Measurements from ENCODE around the gene MAN2C1.
"Not testable (repeated sequence)": the region's sequence is repeated elsewhere in the genome, so short reads cannot be mapped to it uniquely, and the experiment has no call there.

MAN2C1 gene

DNA sequence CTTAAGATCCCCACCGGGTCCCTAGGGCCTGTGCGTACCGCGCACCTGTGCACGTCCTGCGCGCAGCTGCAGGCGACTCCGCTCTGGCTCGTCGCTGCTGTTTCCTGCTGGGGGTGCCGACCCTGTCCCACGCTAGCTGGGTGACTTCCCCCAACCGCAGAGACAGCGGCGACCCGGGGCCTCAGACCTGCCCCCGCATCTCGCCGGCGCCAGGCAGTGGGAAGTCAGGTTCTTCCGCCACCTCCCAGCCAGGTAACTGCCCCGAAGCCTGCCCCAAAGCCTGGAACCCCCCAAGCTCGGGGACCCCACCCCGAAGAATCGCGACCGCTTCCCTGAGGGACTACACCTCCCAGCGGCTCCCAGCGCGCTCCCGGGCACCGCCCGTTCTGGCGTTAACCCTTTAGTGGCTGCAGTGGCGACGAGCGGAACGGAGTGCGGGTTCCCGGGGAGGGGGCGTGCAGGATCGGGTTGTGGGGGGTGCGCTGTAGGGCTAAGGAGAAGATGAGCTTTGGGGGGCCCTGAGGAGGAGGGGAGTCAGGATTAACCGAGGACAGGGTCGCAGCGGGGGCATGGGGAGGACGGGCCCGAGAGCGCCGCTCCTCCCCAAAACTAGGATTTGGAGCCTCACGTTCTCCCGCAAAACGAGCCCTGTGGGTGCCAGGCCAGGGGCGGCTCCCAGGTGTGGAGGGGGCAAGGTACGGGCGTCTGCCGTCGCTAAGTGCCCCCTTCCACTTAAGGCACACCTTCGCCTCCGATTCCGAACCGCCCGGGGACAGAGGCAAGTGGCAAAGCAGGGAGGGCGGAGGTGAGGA, 21.0 kb downstream of the MAN2C1 start:
- Histone ChIP-seq H3K4me3 (ENCODE audit: low read depth, low read length) (peak overlapping the region; percentile 81), H3K27me3 (ENCODE audit: control insufficient read depth, insufficient read depth, low read length) (no peaks in the 10 kb centered on the region), H3K9me3 (ENCODE audit: control insufficient read depth, low read length) (no peaks in the 10 kb centered on the region), H2AFZ (peak overlapping the region; percentile 91), H3K9ac (peak overlapping the region; percentile 28), H3K4me2 (ENCODE audit: low read length) (peak overlapping the region; percentile 99), H3K36me3 (ENCODE audit: control insufficient read depth, insufficient read depth, low read length) (no peaks in the 10 kb centered on the region), H3K4me1 (no peaks in the 10 kb centered on the region), H3K79me2 (no peaks in the 10 kb centered on the region), H3K27ac (peak overlapping the region; percentile 53)
- TF ChIP-seq, protein P1, sequence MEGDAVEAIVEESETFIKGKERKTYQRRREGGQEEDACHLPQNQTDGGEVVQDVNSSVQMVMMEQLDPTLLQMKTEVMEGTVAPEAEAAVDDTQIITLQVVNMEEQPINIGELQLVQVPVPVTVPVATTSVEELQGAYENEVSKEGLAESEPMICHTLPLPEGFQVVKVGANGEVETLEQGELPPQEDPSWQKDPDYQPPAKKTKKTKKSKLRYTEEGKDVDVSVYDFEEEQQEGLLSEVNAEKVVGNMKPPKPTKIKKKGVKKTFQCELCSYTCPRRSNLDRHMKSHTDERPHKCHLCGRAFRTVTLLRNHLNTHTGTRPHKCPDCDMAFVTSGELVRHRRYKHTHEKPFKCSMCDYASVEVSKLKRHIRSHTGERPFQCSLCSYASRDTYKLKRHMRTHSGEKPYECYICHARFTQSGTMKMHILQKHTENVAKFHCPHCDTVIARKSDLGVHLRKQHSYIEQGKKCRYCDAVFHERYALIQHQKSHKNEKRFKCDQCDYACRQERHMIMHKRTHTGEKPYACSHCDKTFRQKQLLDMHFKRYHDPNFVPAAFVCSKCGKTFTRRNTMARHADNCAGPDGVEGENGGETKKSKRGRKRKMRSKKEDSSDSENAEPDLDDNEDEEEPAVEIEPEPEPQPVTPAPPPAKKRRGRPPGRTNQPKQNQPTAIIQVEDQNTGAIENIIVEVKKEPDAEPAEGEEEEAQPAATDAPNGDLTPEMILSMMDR (IDR thresholded peaks at IDR 0.05) = no peak

DNA sequence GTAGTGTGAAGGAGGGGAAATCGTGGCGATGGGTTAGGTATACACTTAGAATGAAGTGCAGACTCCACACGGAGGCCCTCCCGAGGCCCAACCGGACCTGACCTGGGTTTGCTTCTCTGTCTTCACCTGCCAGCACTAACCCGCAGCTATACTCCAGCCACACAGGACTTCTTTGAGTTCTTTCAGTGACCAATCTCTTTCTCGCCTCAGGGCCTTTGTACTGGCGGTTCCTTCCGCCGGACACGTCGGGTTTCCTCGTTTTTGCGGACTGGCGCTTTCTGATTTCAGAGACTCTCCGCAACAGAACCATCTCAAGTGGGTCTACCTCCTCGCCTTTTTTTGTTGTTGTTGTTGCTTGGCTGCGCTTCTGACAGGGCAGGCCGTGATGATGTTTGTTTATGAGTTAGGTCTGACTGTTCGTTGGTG, 21.6 kb downstream of the MAN2C1 start, which contains the start of gene NEIL1:
NEIL1 (plus strand) TSS at position 244 of the 426 bp plus-strand sequence. CDS start 1,867 bp downstream, outside the sequence.
- Histone ChIP-seq H3K4me2 (ENCODE audit: low read length) (peak within 1 kb of the TSS; percentile 99), H3K4me3 (ENCODE audit: low read depth, low read length) (peak within 1 kb of the TSS; percentile 81), H3K9ac (peak within 1 kb of the TSS; percentile 28), H3K27me3 (ENCODE audit: control insufficient read depth, insufficient read depth, low read length) (no peaks in the 10 kb centered on the region), H3K4me1 (no peaks in the 10 kb centered on the region), H3K36me3 (ENCODE audit: control insufficient read depth, insufficient read depth, low read length) (no peaks in the 10 kb centered on the region), H3K9me3 (ENCODE audit: control insufficient read depth, low read length) (no peaks in the 10 kb centered on the region), H2AFZ (peak within 1 kb of the TSS; percentile 91), H3K27ac (peak within 1 kb of the TSS; percentile 53), H3K79me2 (no peaks in the 10 kb centered on the region)
- TF ChIP-seq, protein P1 (IDR thresholded peaks at IDR 0.05) = no peak

DNA sequence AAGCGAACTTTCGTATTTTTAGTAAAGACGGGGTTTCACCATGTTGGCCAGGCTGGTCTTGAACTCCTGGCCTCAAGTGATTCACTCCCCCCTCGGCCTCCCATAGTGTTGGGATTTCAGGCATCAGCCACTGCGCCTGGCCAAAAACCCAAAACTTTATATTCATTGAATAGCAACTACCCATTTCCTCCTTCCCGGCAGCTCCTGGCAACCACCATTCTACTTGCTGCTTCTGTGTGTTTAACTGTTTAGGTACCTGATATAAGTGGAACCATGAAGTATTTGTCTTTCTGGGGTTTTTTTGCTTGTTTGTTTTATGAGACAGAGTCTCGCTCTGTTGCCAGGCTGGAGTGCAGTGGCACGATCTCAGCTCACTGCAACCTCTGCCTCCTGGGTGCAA, 24.5 kb downstream of the MAN2C1 start:
- not testable (repeated sequence) for H3K27me3 ChIP-seq (ENCODE audit: control insufficient read depth, insufficient read depth, low read length); H3K4me1 ChIP-seq; H3K4me2 ChIP-seq (ENCODE audit: low read length); H3K79me2 ChIP-seq; H3K36me3 ChIP-seq (ENCODE audit: control insufficient read depth, insufficient read depth, low read length); H3K27ac ChIP-seq; H3K9me3 ChIP-seq (ENCODE audit: control insufficient read depth, low read length); H2AFZ ChIP-seq; H3K4me3 ChIP-seq (ENCODE audit: low read depth, low read length); H3K9ac ChIP-seq

DNA sequence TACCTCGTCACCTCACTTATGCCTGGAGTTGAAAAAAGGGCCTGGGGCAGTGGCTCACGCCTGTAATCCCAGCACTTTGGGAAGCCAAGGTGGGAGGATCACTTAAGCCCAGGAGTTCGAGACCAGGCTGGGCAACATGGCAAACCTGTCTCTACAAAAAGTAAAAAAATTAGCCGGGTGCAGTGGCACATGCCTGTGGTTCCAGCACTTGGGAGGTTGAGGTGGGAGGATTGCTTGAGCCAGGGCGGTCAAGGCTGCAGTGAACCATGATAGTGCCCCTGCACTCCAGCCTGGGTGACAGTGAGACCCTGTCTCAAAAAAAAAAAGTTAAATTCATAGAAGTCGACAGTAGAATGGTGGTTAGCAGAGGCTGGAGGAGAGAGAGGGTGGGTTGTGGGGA, 26.2 kb downstream of the MAN2C1 start:
- TF ChIP-seq, protein P1 (IDR thresholded peaks at IDR 0.05) = no peak
- Histone ChIP-seq H3K4me2 (ENCODE audit: low read length) (no peak overlapping the region), H3K27ac (no peak overlapping the region), H3K79me2 (no peaks in the 10 kb centered on the region), H3K36me3 (ENCODE audit: control insufficient read depth, insufficient read depth, low read length) (no peaks in the 10 kb centered on the region), H3K4me1 (no peaks in the 10 kb centered on the region), H2AFZ (no peak overlapping the region), H3K27me3 (ENCODE audit: control insufficient read depth, insufficient read depth, low read length) (no peaks in the 10 kb centered on the region), H3K4me3 (ENCODE audit: low read depth, low read length) (no peak overlapping the region), H3K9me3 (ENCODE audit: control insufficient read depth, low read length) (no peaks in the 10 kb centered on the region), H3K9ac (no peak overlapping the region)

DNA sequence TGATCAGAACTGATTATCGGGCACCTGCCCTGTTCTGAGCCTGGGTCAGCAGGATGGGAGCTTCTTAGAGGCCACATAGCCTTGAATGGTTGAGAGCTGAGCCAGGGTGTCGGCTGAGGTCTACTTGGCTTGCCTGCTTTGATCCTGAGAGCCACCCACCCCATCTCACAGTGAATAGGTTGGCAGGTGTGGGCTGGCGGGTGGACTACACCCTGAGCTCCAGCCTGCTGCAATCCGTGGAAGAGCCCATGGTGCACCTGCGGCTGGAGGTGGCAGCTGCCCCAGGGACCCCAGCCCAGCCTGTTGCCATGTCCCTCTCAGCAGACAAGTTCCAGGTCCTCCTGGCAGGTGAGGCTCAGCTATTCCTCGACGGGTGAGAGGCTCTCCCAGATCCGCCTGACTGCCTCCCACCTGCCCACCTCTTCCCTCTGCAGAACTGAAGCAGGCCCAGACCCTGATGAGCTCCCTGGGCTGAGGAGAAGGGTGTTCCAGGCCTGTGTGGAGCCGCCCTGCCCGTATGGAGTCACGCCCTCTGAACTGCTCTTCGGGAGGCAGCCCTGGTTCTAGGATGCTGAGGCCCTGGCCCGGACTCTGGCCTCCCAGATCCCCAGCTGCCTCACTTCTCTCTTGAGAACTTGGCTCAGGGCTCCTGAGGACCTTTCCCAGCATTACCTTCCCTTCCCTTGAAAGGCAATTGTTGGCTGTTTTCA, 28.7 kb downstream of the MAN2C1 start:
- Histone ChIP-seq H3K36me3 (ENCODE audit: control insufficient read depth, insufficient read depth, low read length) (no peaks in the 10 kb centered on the region), H3K27ac (no peak overlapping the region), H3K9ac (no peak overlapping the region), H3K4me2 (ENCODE audit: low read length) (no peak overlapping the region), H3K27me3 (ENCODE audit: control insufficient read depth, insufficient read depth, low read length) (no peaks in the 10 kb centered on the region), H2AFZ (no peak overlapping the region), H3K4me1 (peaks cover 8% of the 10 kb centered on the region), H3K79me2 (no peaks in the 10 kb centered on the region), H3K9me3 (ENCODE audit: control insufficient read depth, low read length) (no peaks in the 10 kb centered on the region), H3K4me3 (ENCODE audit: low read depth, low read length) (no peak overlapping the region)
- TF ChIP-seq, protein P1 (IDR thresholded peaks at IDR 0.05) = no peak

Measured in parathyroid adenoma (tissue), 2 donors.